ENCODE measurements around the gene MED13L.

MED13L gene

GRCh38 chr12:116160883-116161458 lies 116.5 kb downstream of the MED13L start:
- Histone ChIP-seq H3K4me1 (ENCODE audit: control insufficient read depth in 1 of 2, insufficient read depth in 1 of 2, low read depth in 1 of 2, low read length in 1 of 2) (peaks cover 23 to 25% of the 10 kb centered on the region in 2 experiments), H3K4me3 (ENCODE audit: low read depth in 1 of 2, low read length in 1 of 2) (no peak overlapping the region), H3K9me3 (no peaks in the 10 kb centered on the region), H3K36me3 (no peaks in the 10 kb centered on the region), H3K27me3 (no peaks in the 10 kb centered on the region), H3K27ac (no peak overlapping the region)
- TF ChIP-seq CTCF (IDR thresholded peaks at IDR 0.05), result no peak

- Histone ChIP-seq H3K27ac (no peak overlapping the region), H3K27me3 (no peaks in the 10 kb centered on the region), H3K9me3 (no peaks in the 10 kb centered on the region), H3K4me1 (ENCODE audit: control insufficient read depth in 1 of 2, insufficient read depth in 1 of 2, low read depth in 1 of 2, low read length in 1 of 2) (peaks cover 16 to 18% of the 10 kb centered on the region in 2 experiments), H3K36me3 (no peaks in the 10 kb centered on the region), H3K4me3 (ENCODE audit: low read depth in 1 of 2, low read length in 1 of 2) (no peak overlapping the region)
- TF ChIP-seq CTCF (IDR thresholded peaks at IDR 0.05), result no peak
Measured at GRCh38 chr12:116160231-116160630, 117.3 kb downstream of the MED13L start.

GRCh38 chr12:116159593-116160200 lies 117.8 kb downstream of the MED13L start:
- Histone ChIP-seq H3K36me3 (no peaks in the 10 kb centered on the region), H3K27ac (no peak overlapping the region), H3K4me1 (ENCODE audit: control insufficient read depth in 1 of 2, insufficient read depth in 1 of 2, low read depth in 1 of 2, low read length in 1 of 2) (peaks cover 10 to 12% of the 10 kb centered on the region in 2 experiments), H3K9me3 (no peaks in the 10 kb centered on the region), H3K27me3 (no peaks in the 10 kb centered on the region), H3K4me3 (ENCODE audit: low read depth in 1 of 2, low read length in 1 of 2) (no peak overlapping the region)
- TF ChIP-seq CTCF (IDR thresholded peaks at IDR 0.05), result no peak

GRCh38 chr12:116159175-116159574 lies 118.3 kb downstream of the MED13L start:
- Histone ChIP-seq H3K9me3 (no peaks in the 10 kb centered on the region), H3K36me3 (no peaks in the 10 kb centered on the region)
- TF ChIP-seq CTCF (IDR thresholded peaks at IDR 0.05), result no peak

GRCh38 chr12:116157845-116158267 lies 119.6 kb downstream of the MED13L start:
- no peak overlapping the region for H3K27ac ChIP-seq
- TF ChIP-seq CTCF (IDR thresholded peaks at IDR 0.05), result no peak
- no peak overlapping the region for H3K4me3 ChIP-seq (ENCODE audit: low read depth in 1 of 2, low read length in 1 of 2)
- no peaks in the 10 kb centered on the region for H3K27me3 ChIP-seq
- no peaks in the 10 kb centered on the region for H3K36me3 ChIP-seq
- peaks cover 10 to 17% of the 10 kb centered on the region in 2 experiments for H3K4me1 ChIP-seq (ENCODE audit: control insufficient read depth in 1 of 2, insufficient read depth in 1 of 2, low read depth in 1 of 2, low read length in 1 of 2)
- H3K9me3 ChIP-seq, result no peaks in the 10 kb centered on the region

More at GRCh38 chr12:116159175-116159574, 118.3 kb downstream of the MED13L start:
- Histone ChIP-seq H3K27ac (no peak overlapping the region), H3K4me1 (ENCODE audit: control insufficient read depth in 1 of 2, insufficient read depth in 1 of 2, low read depth in 1 of 2, low read length in 1 of 2) (peaks cover 5 to 11% of the 10 kb centered on the region in 2 experiments), H3K27me3 (no peaks in the 10 kb centered on the region), H3K4me3 (ENCODE audit: low read depth in 1 of 2, low read length in 1 of 2) (no peak overlapping the region)
